Right lobe of liver (tissue), 6 donors: ENCODE measurements around the gene PTGDR. TPM values are rescaled to one million over a fixed set of nuclear protein-coding genes. Genes with fewer than 3 reads are reported as not detected.

ENCODE experiments used
- ATAC-seq, 4 donors: fragments of 200-7000 bp; cut with Tn5 transposase; one replicate each; pipeline ENCODE4 v1.9.1; 2020; ENCODE audit warnings: mild to moderate bottlenecking in 4 of 4, moderate library complexity in 4 of 4
- DNase-seq, 3 donors: peaks; one replicate each; pipeline ENCODE4 v3.0.0-alpha.2; 2020
- H3K27ac ChIP-seq, 3 donors: fragments of 200-600 bp; one replicate each; pipeline ENCODE4 v1.8.0; 2022
- H3K27me3 ChIP-seq, 2 donors: fragments of 200-600 bp; one replicate each; pipeline ENCODE4 v1.8.0; 2022
- H3K36me3 ChIP-seq, 4 donors: fragments of 200-600 bp; sonication (generic) in 1 of 4; one replicate each; pipeline versions ENCODE4 v1.5.1 to v1.8.0; 2017 to 2022; ENCODE audit warnings: control low read depth in 1 of 4
- H3K4me1 ChIP-seq, 4 donors: fragments of 200-600 bp; sonication (generic) in 1 of 4; one replicate each; pipeline versions ENCODE4 v1.5.1 to v1.8.0; 2017 to 2022; ENCODE audit warnings: control low read depth in 1 of 4
- H3K4me3 ChIP-seq, 3 donors: fragments of 200-600 bp; one replicate each; pipeline ENCODE4 v1.8.0; 2022
- H3K9me3 ChIP-seq, 4 donors: fragments of 200-600 bp; sonication (generic) in 1 of 4; one replicate each; pipeline versions ENCODE4 v1.5.1 to v1.8.0; 2017 to 2022; ENCODE audit warnings: control low read depth in 1 of 4
- POLR2A ChIP-seq: fragments of 450-650 bp; IDR thresholded peaks from one replicate; pipeline ENCODE4 v1.6.1; 2017; ENCODE audit warnings: antibody characterized with exemption, mild to moderate bottlenecking
- WGBS: methylation state at CpG from one replicate; pipeline ENCODE4 v1.1.6; 2018; ENCODE audit warnings: low coverage, low lambda C conversion rate; ENCODE audit not compliant: insufficient coverage; ENCODE audit errors: missing lambda C conversion rate; 5-methylcytosine and 5-hydroxymethylcytosine counted together
- intact Hi-C, 2 donors: fragments of 100-400 bp; cut with DNase I; formaldehyde crosslinking; loops; one replicate each; pipeline versions ENCODE4 v1.11.2 to v1.14.1; 2022
- total RNA-seq, 6 experiments: library from RNA; depleted of rRNA in 2 of 6; stranded (reverse); fragments of >200 nt in 2 of 6; fragmentation: NEBNext Ultra II Directional in 3 of 6; extraction: Animal tissue kit (Norgen Biotek cat#: 25700) in 3 of 6; gene quantifications; one replicate each; pipeline versions ENCODE4 v1.1.0 to v1.2.4, GENCODE V29; 2016 to 2023
- TF ChIP-seq, protein P1 (sequence below), 4 donors: fragments of 200-600 bp in 3 of 4; fragments of 450-650 bp in 1 of 4; IDR thresholded peaks; one replicate each; pipeline versions ENCODE4 v1.5.1 to v1.8.0; 2016 to 2022; ENCODE audit warnings: antibody characterized with exemption in 4 of 4, mild to moderate bottlenecking in 2 of 4
- donor health status: DM: no; HTN: yes; CAD: no.
- donor health status: DM: no; HTN: no; CAD: no.
- donor health status: DM: no; HTN: no; CAD: no.
- donor health status: DM: no; HTN: yes; CAD: no.
- donor health status: DM: no; HTN: yes; CAD: no.

PTGDR gene
- total RNA-seq, 6 experiments from 2014 or later, result 0.15 to 0.50 (median 0.20) TPM; not detected in 1

- ATAC-seq, result peak in 1 of 4 donors; percentile 30
- DNase-seq, result no peak
- 18% methylated on average over 3 of the region's 3 CpGs for WGBS
Observed at GRCh38 chr14:52279408-52279807, 11.9 kb downstream of the PTGDR start.

DNA sequence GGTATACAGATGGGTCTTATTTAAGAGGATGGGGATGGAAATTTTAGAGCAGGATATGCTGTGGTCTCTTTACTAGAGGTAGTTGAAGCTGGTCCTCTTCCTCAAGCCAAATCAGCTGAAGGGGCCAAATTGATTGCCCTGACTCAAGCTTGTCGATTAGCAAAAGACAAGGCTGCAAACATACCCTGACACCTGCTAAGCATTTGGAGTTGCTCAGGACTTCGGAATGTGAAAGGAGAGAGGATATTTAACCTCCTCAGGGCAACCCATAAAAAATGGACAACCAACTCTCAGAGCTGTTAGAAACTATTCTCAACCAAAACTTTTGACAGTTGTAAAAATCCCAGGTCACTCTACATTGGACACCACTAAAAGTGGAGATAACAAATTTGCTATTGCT is 15.6 kb downstream of the PTGDR start:
- TF ChIP-seq, protein P1, sequence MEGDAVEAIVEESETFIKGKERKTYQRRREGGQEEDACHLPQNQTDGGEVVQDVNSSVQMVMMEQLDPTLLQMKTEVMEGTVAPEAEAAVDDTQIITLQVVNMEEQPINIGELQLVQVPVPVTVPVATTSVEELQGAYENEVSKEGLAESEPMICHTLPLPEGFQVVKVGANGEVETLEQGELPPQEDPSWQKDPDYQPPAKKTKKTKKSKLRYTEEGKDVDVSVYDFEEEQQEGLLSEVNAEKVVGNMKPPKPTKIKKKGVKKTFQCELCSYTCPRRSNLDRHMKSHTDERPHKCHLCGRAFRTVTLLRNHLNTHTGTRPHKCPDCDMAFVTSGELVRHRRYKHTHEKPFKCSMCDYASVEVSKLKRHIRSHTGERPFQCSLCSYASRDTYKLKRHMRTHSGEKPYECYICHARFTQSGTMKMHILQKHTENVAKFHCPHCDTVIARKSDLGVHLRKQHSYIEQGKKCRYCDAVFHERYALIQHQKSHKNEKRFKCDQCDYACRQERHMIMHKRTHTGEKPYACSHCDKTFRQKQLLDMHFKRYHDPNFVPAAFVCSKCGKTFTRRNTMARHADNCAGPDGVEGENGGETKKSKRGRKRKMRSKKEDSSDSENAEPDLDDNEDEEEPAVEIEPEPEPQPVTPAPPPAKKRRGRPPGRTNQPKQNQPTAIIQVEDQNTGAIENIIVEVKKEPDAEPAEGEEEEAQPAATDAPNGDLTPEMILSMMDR (IDR thresholded peaks at IDR 0.05), result no peak
- TF ChIP-seq POLR2A, result no peak
- Histone ChIP-seq H3K27me3 (no peaks in the 10 kb centered on the region), H3K4me1 (no peaks in the 10 kb centered on the region), H3K4me3 (no peak overlapping the region), H3K27ac (no peak overlapping the region), H3K9me3 (no peaks in the 10 kb centered on the region), H3K36me3 (no peaks in the 10 kb centered on the region)
- intact Hi-C loops, result no loop called here
- 49% methylated on average over 2 of the region's 2 CpGs for WGBS
- ATAC-seq, result no peak
- no peak for DNase-seq

More at GRCh38 chr14:52279408-52279807, 11.9 kb downstream of the PTGDR start:
- Histone ChIP-seq H3K36me3 (no peaks in the 10 kb centered on the region), H3K9me3 (no peaks in the 10 kb centered on the region), H3K4me1 (no peaks in the 10 kb centered on the region), H3K27ac (no peak overlapping the region), H3K4me3 (no peak overlapping the region), H3K27me3 (no peaks in the 10 kb centered on the region)
- intact Hi-C loops, result no loop called here
- no peak for TF ChIP-seq POLR2A
- TF ChIP-seq, protein P1 (IDR thresholded peaks at IDR 0.05), result no peak

- no peaks in the 10 kb centered on the region for H3K4me1 ChIP-seq
- intact Hi-C loops, result no loop called here
- no peak overlapping the region for H3K4me3 ChIP-seq
- no peak for DNase-seq
- no peaks in the 10 kb centered on the region for H3K9me3 ChIP-seq
- H3K27me3 ChIP-seq, result no peaks in the 10 kb centered on the region
- no peak for ATAC-seq
- 41% methylated on average over 4 of the region's 4 CpGs for WGBS
- no peaks in the 10 kb centered on the region for H3K36me3 ChIP-seq
- no peak overlapping the region for H3K27ac ChIP-seq
- TF ChIP-seq, protein P1 (IDR thresholded peaks at IDR 0.05), result no peak
- TF ChIP-seq POLR2A, result no peak
Observed at GRCh38 chr14:52286661-52287649, 19.5 kb downstream of the PTGDR start.

DNA sequence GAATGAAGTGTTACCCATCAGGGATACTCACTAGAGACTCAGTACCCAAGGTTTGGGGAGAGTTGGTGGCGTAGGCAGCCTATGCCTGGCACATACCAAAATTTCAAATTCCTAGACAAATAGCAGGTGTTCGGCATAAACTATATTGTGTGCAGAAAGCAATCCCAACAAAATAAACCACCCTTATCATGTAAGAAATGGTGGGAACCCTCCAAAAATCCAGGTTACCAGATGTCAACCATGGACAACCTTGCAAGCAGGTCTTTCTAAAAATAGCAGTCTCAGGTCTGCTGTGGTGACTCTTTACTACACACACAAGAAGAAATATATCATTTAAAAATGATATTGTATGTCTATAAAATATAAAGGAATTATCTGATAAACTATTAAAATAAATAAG is 28.9 kb downstream of the PTGDR start:
- Histone ChIP-seq H3K4me1 (no peaks in the 10 kb centered on the region), H3K4me3 (no peak overlapping the region), H3K27me3 (no peaks in the 10 kb centered on the region), H3K9me3 (no peaks in the 10 kb centered on the region), H3K27ac (no peak overlapping the region), H3K36me3 (no peaks in the 10 kb centered on the region)
- ATAC-seq, result no peak
- no peak for DNase-seq
- intact Hi-C loops, result loop anchor here (5.0 kb wide), 1 partner anchor 181 kb away; no protein-coding TSS in a partner anchor
- TF ChIP-seq, protein P1 (IDR thresholded peaks at IDR 0.05), result no peak
- TF ChIP-seq POLR2A, result no peak
- 95% methylated on average over 2 of the region's 2 CpGs for WGBS
